Activated CD4-positive, alpha-beta T cell treated with anti-CD3 and anti-CD28 coated beads, Interleukin-2, amount 10 ng/mL, durations not matched to agents 24 days and 14 days (primary cell): ENCODE results near the gene TMEM200A. TPM values are rescaled to one million over a fixed set of nuclear protein-coding genes. Genes with fewer than 3 reads are reported as not detected.

Experiments
- DNase-seq: peaks from one replicate; pipeline ENCODE4 v3.0.0; 2022
- H3K27ac Mint-ChIP-seq: one replicate; pipeline ENCODE4 v1.8.0; 2022; ENCODE audit warnings: mild to moderate bottlenecking, mixed read lengths
- H3K27me3 Mint-ChIP-seq: one replicate; pipeline ENCODE4 v1.8.0; 2022; ENCODE audit warnings: mixed read lengths
- H3K36me3 Mint-ChIP-seq: one replicate; pipeline ENCODE4 v1.8.0; 2022; ENCODE audit warnings: low read depth, mild to moderate bottlenecking, mixed read lengths
- H3K4me1 Mint-ChIP-seq: one replicate; pipeline ENCODE4 v1.8.0; 2021; ENCODE audit warnings: mixed read lengths
- H3K4me3 Mint-ChIP-seq: one replicate; pipeline ENCODE4 v1.8.0; 2022; ENCODE audit warnings: mild to moderate bottlenecking, moderate library complexity, mixed read lengths
- H3K9me3 Mint-ChIP-seq: one replicate; pipeline ENCODE4 v1.8.0; 2021; ENCODE audit warnings: mixed read lengths
- intact Hi-C: fragments of 100-400 bp; cut with micrococcal nuclease; formaldehyde crosslinking; loops from one replicate; pipeline ENCODE4 v1.15.1; 2023
- total RNA-seq: library from RNA; stranded (reverse); gene quantifications from 2 replicates; pipeline ENCODE4 v1.2.3, GENCODE V29; 2022

TMEM200A gene
- total RNA-seq, 1 donor from 2014 or later = 1.6 TPM

GRCh38 chr6:130382872-130383490 lies 17.2 kb downstream of the TMEM200A start:
- Mint-ChIP-seq H3K36me3 (peaks cover 9% of the 10 kb centered on the region), H3K27ac (no peak overlapping the region), H3K9me3 (no peaks in the 10 kb centered on the region), H3K4me1 (peaks cover 18% of the 10 kb centered on the region), H3K27me3 (peaks cover 15% of the 10 kb centered on the region), H3K4me3 (no peak overlapping the region)
- no peak for DNase-seq
- intact Hi-C loops = no loop called here

GRCh38 chr6:130385064-130385695 lies 19.4 kb downstream of the TMEM200A start:
- Mint-ChIP-seq H3K4me1 (peaks cover 18% of the 10 kb centered on the region), H3K36me3 (peaks cover 9% of the 10 kb centered on the region)
- intact Hi-C loops = no loop called here

GRCh38 chr6:130389142-130389541 lies 23.3 kb downstream of the TMEM200A start:
- no peak for DNase-seq
- H3K27ac Mint-ChIP-seq = no peak overlapping the region
- peaks cover 20% of the 10 kb centered on the region for H3K27me3 Mint-ChIP-seq
- H3K36me3 Mint-ChIP-seq = peaks cover 9% of the 10 kb centered on the region
- no peaks in the 10 kb centered on the region for H3K9me3 Mint-ChIP-seq
- intact Hi-C loops = no loop called here
- no peaks in the 10 kb centered on the region for H3K4me1 Mint-ChIP-seq
- no peak overlapping the region for H3K4me3 Mint-ChIP-seq

More at GRCh38 chr6:130385064-130385695, 19.4 kb downstream of the TMEM200A start:
- no peak overlapping the region for H3K27ac Mint-ChIP-seq
- no peak for DNase-seq
- H3K27me3 Mint-ChIP-seq = peaks cover 20% of the 10 kb centered on the region
- H3K9me3 Mint-ChIP-seq = no peaks in the 10 kb centered on the region
- no peak overlapping the region for H3K4me3 Mint-ChIP-seq

GRCh38 chr6:130390890-130391289 lies 25.1 kb downstream of the TMEM200A start:
- intact Hi-C loops = no loop called here
- H3K9me3 Mint-ChIP-seq = no peaks in the 10 kb centered on the region
- no peak for DNase-seq
- no peak overlapping the region for H3K4me3 Mint-ChIP-seq
- H3K4me1 Mint-ChIP-seq = no peaks in the 10 kb centered on the region
- no peak overlapping the region for H3K27ac Mint-ChIP-seq
- H3K36me3 Mint-ChIP-seq = peaks cover 9% of the 10 kb centered on the region
- peaks cover 18% of the 10 kb centered on the region for H3K27me3 Mint-ChIP-seq

GRCh38 chr6:130393306-130393705 lies 27.5 kb downstream of the TMEM200A start:
- peaks cover 3% of the 10 kb centered on the region for H3K4me1 Mint-ChIP-seq
- H3K27ac Mint-ChIP-seq = no peak overlapping the region
- peaks cover 4% of the 10 kb centered on the region for H3K9me3 Mint-ChIP-seq
- DNase-seq = no peak
- H3K4me3 Mint-ChIP-seq = no peak overlapping the region
- H3K36me3 Mint-ChIP-seq = peaks cover 3% of the 10 kb centered on the region
- intact Hi-C loops = no loop called here
- peaks cover 6% of the 10 kb centered on the region for H3K27me3 Mint-ChIP-seq

GRCh38 chr6:130394246-130394645 lies 28.4 kb downstream of the TMEM200A start:
- H3K4me1 Mint-ChIP-seq = peaks cover 3% of the 10 kb centered on the region
- H3K9me3 Mint-ChIP-seq = peaks cover 4% of the 10 kb centered on the region
- peaks cover 2% of the 10 kb centered on the region for H3K27me3 Mint-ChIP-seq
- peaks cover 3% of the 10 kb centered on the region for H3K36me3 Mint-ChIP-seq
- DNase-seq = no peak
- H3K27ac Mint-ChIP-seq = no peak overlapping the region
- no peak overlapping the region for H3K4me3 Mint-ChIP-seq
- intact Hi-C loops = no loop called here

GRCh38 chr6:130395164-130395563 lies 29.3 kb downstream of the TMEM200A start:
- no peak for DNase-seq
- peaks cover 3% of the 10 kb centered on the region for H3K36me3 Mint-ChIP-seq
- peaks cover 7% of the 10 kb centered on the region for H3K9me3 Mint-ChIP-seq
- H3K27ac Mint-ChIP-seq = no peak overlapping the region
- no peak overlapping the region for H3K4me3 Mint-ChIP-seq
- peaks cover 2% of the 10 kb centered on the region for H3K27me3 Mint-ChIP-seq
- peaks cover 3% of the 10 kb centered on the region for H3K4me1 Mint-ChIP-seq
- intact Hi-C loops = no loop called here

- intact Hi-C loops = no loop called here
- H3K36me3 Mint-ChIP-seq = peaks cover 3% of the 10 kb centered on the region
- H3K9me3 Mint-ChIP-seq = peaks cover 7% of the 10 kb centered on the region
- no peak overlapping the region for H3K27ac Mint-ChIP-seq
- H3K27me3 Mint-ChIP-seq = peaks cover 4% of the 10 kb centered on the region
- peak overlapping the region; percentile 30 for H3K4me3 Mint-ChIP-seq
- DNase-seq = no peak
- H3K4me1 Mint-ChIP-seq = peaks cover 5% of the 10 kb centered on the region
Observed at GRCh38 chr6:130396722-130397121, 30.9 kb downstream of the TMEM200A start.

GRCh38 chr6:130405549-130405948 lies 39.7 kb downstream of the TMEM200A start:
- peaks cover 13% of the 10 kb centered on the region for H3K9me3 Mint-ChIP-seq
- H3K36me3 Mint-ChIP-seq = no peaks in the 10 kb centered on the region
- no peak for DNase-seq
- no peak overlapping the region for H3K27ac Mint-ChIP-seq
- H3K4me1 Mint-ChIP-seq = peaks cover 2% of the 10 kb centered on the region
- intact Hi-C loops = no loop called here
- H3K27me3 Mint-ChIP-seq = peaks cover 14% of the 10 kb centered on the region
- no peak overlapping the region for H3K4me3 Mint-ChIP-seq

GRCh38 chr6:130407032-130407431 lies 41.2 kb downstream of the TMEM200A start:
- intact Hi-C loops = no loop called here
- DNase-seq = no peak
- Mint-ChIP-seq H3K27me3 (peaks cover 11% of the 10 kb centered on the region), H3K27ac (no peak overlapping the region), H3K4me3 (no peak overlapping the region), H3K4me1 (no peaks in the 10 kb centered on the region), H3K9me3 (peaks cover 13% of the 10 kb centered on the region), H3K36me3 (no peaks in the 10 kb centered on the region)

- Mint-ChIP-seq H3K36me3 (peaks cover 6% of the 10 kb centered on the region), H3K27me3 (peaks cover 9% of the 10 kb centered on the region)
Observed at GRCh38 chr6:130409418-130410100, 43.7 kb downstream of the TMEM200A start.

GRCh38 chr6:130411481-130411880 lies 45.7 kb downstream of the TMEM200A start:
- H3K4me3 Mint-ChIP-seq = no peak overlapping the region
- H3K9me3 Mint-ChIP-seq = peaks cover 11% of the 10 kb centered on the region
- H3K27me3 Mint-ChIP-seq = peaks cover 5% of the 10 kb centered on the region
- DNase-seq = no peak
- peaks cover 5% of the 10 kb centered on the region for H3K4me1 Mint-ChIP-seq
- no peak overlapping the region for H3K27ac Mint-ChIP-seq
- intact Hi-C loops = no loop called here
- H3K36me3 Mint-ChIP-seq = peaks cover 6% of the 10 kb centered on the region

More at GRCh38 chr6:130409418-130410100, 43.7 kb downstream of the TMEM200A start:
- Mint-ChIP-seq H3K4me3 (no peak overlapping the region), H3K9me3 (peaks cover 17% of the 10 kb centered on the region), H3K4me1 (peaks cover 5% of the 10 kb centered on the region), H3K27ac (no peak overlapping the region)
- no peak for DNase-seq
- intact Hi-C loops = no loop called here

- DNase-seq = no peak
- Mint-ChIP-seq H3K36me3 (peaks cover 6% of the 10 kb centered on the region), H3K4me3 (no peak overlapping the region)
Observed at GRCh38 chr6:130412556-130413290, 46.9 kb downstream of the TMEM200A start.

GRCh38 chr6:130417951-130418350 lies 52.1 kb downstream of the TMEM200A start:
- intact Hi-C loops = no loop called here
- peaks cover 6% of the 10 kb centered on the region for H3K36me3 Mint-ChIP-seq
- H3K27ac Mint-ChIP-seq = no peak overlapping the region
- no peak overlapping the region for H3K4me3 Mint-ChIP-seq
- no peak for DNase-seq
- peaks cover 7% of the 10 kb centered on the region for H3K4me1 Mint-ChIP-seq
- peaks cover 20% of the 10 kb centered on the region for H3K9me3 Mint-ChIP-seq
- H3K27me3 Mint-ChIP-seq = peaks cover 5% of the 10 kb centered on the region

More at GRCh38 chr6:130412556-130413290, 46.9 kb downstream of the TMEM200A start:
- intact Hi-C loops = no loop called here
- H3K9me3 Mint-ChIP-seq = peaks cover 13% of the 10 kb centered on the region
- no peak overlapping the region for H3K27ac Mint-ChIP-seq
- H3K27me3 Mint-ChIP-seq = peaks cover 5% of the 10 kb centered on the region
- H3K4me1 Mint-ChIP-seq = peaks cover 7% of the 10 kb centered on the region
